ENCODE measurements around the gene P2RY14.

The P2RY14 gene

GRCh38 chr3:151278230-151278629 is at the start of gene P2RY14:
Gene P2RY14, minus strand, starts transcription at chr3:151278542. Its CDS starts 64,226 bp downstream, at chr3:151214316.
- no peak within 1 kb of the TSS for H3K9ac ChIP-seq (ENCODE audit: low read depth, low read length)
- H3K27me3 ChIP-seq (ENCODE audit: control insufficient read depth, insufficient read depth, low read length) = no peaks in the 10 kb centered on the region
- no peaks in the 10 kb centered on the region for H3K4me1 ChIP-seq (ENCODE audit: control insufficient read depth, insufficient read depth, low read length)

GRCh38 chr3:151327571-151328198 is 49.3 kb upstream of the P2RY14 start:
- no peak overlapping the region for H3K9ac ChIP-seq (ENCODE audit: low read depth, low read length)
- H3K4me3 ChIP-seq (ENCODE audit: low read depth, low read length) = no peak overlapping the region
- no peaks in the 10 kb centered on the region for H3K36me3 ChIP-seq (ENCODE audit: control insufficient read depth, insufficient read depth, low read length)
- H3K4me1 ChIP-seq (ENCODE audit: control insufficient read depth, insufficient read depth, low read length) = peaks cover 4% of the 10 kb centered on the region
- H3K27me3 ChIP-seq (ENCODE audit: control insufficient read depth, insufficient read depth, low read length) = no peaks in the 10 kb centered on the region
- no peaks in the 10 kb centered on the region for H3K9me3 ChIP-seq (ENCODE audit: control insufficient read depth, insufficient read depth, low read length)

More at GRCh38 chr3:151278230-151278629, at the start of gene P2RY14:
- Histone ChIP-seq H3K9me3 (ENCODE audit: control insufficient read depth, insufficient read depth, low read length) (no peaks in the 10 kb centered on the region), H3K36me3 (ENCODE audit: control insufficient read depth, insufficient read depth, low read length) (no peaks in the 10 kb centered on the region), H3K4me3 (ENCODE audit: low read depth, low read length) (no peak within 1 kb of the TSS)

GRCh38 chr3:151322511-151322910 is 44.2 kb upstream of the P2RY14 start:
- H3K9me3 ChIP-seq (ENCODE audit: control insufficient read depth, insufficient read depth, low read length) = no peaks in the 10 kb centered on the region
- H3K4me1 ChIP-seq (ENCODE audit: control insufficient read depth, insufficient read depth, low read length) = peaks cover 13% of the 10 kb centered on the region

GRCh38 chr3:151321526-151321925 is 43.2 kb upstream of the P2RY14 start:
- Histone ChIP-seq H3K4me1 (ENCODE audit: control insufficient read depth, insufficient read depth, low read length) (peaks cover 13% of the 10 kb centered on the region), H3K4me3 (ENCODE audit: low read depth, low read length) (no peak overlapping the region), H3K36me3 (ENCODE audit: control insufficient read depth, insufficient read depth, low read length) (no peaks in the 10 kb centered on the region), H3K27me3 (ENCODE audit: control insufficient read depth, insufficient read depth, low read length) (no peaks in the 10 kb centered on the region), H3K9ac (ENCODE audit: low read depth, low read length) (no peak overlapping the region), H3K9me3 (ENCODE audit: control insufficient read depth, insufficient read depth, low read length) (no peaks in the 10 kb centered on the region)

More at GRCh38 chr3:151322511-151322910, 44.2 kb upstream of the P2RY14 start:
- Histone ChIP-seq H3K9ac (ENCODE audit: low read depth, low read length) (no peak overlapping the region), H3K27me3 (ENCODE audit: control insufficient read depth, insufficient read depth, low read length) (no peaks in the 10 kb centered on the region), H3K4me3 (ENCODE audit: low read depth, low read length) (no peak overlapping the region), H3K36me3 (ENCODE audit: control insufficient read depth, insufficient read depth, low read length) (no peaks in the 10 kb centered on the region)

GRCh38 chr3:151320131-151320530 is 41.8 kb upstream of the P2RY14 start:
- Histone ChIP-seq H3K4me3 (ENCODE audit: low read depth, low read length) (no peak overlapping the region), H3K4me1 (ENCODE audit: control insufficient read depth, insufficient read depth, low read length) (peaks cover 19% of the 10 kb centered on the region), H3K9ac (ENCODE audit: low read depth, low read length) (no peak overlapping the region), H3K27me3 (ENCODE audit: control insufficient read depth, insufficient read depth, low read length) (no peaks in the 10 kb centered on the region), H3K36me3 (ENCODE audit: control insufficient read depth, insufficient read depth, low read length) (no peaks in the 10 kb centered on the region), H3K9me3 (ENCODE audit: control insufficient read depth, insufficient read depth, low read length) (no peaks in the 10 kb centered on the region)

- Histone ChIP-seq H3K9me3 (ENCODE audit: control insufficient read depth, insufficient read depth, low read length) (no peaks in the 10 kb centered on the region), H3K4me1 (ENCODE audit: control insufficient read depth, insufficient read depth, low read length) (peaks cover 23% of the 10 kb centered on the region), H3K27me3 (ENCODE audit: control insufficient read depth, insufficient read depth, low read length) (no peaks in the 10 kb centered on the region), H3K36me3 (ENCODE audit: control insufficient read depth, insufficient read depth, low read length) (no peaks in the 10 kb centered on the region), H3K9ac (ENCODE audit: low read depth, low read length) (no peak overlapping the region), H3K4me3 (ENCODE audit: low read depth, low read length) (no peak overlapping the region)
Measured at GRCh38 chr3:151319628-151320027, 41.3 kb upstream of the P2RY14 start.

- H3K27me3 ChIP-seq (ENCODE audit: control insufficient read depth, insufficient read depth, low read length) = no peaks in the 10 kb centered on the region
- H3K9me3 ChIP-seq (ENCODE audit: control insufficient read depth, insufficient read depth, low read length) = no peaks in the 10 kb centered on the region
- H3K4me1 ChIP-seq (ENCODE audit: control insufficient read depth, insufficient read depth, low read length) = peaks cover 23% of the 10 kb centered on the region
- H3K4me3 ChIP-seq (ENCODE audit: low read depth, low read length) = no peak overlapping the region
- no peaks in the 10 kb centered on the region for H3K36me3 ChIP-seq (ENCODE audit: control insufficient read depth, insufficient read depth, low read length)
- no peak overlapping the region for H3K9ac ChIP-seq (ENCODE audit: low read depth, low read length)
Measured at GRCh38 chr3:151318991-151319390, 40.6 kb upstream of the P2RY14 start.

- no peak overlapping the region for H3K4me3 ChIP-seq (ENCODE audit: low read depth, low read length)
- peaks cover 23% of the 10 kb centered on the region for H3K4me1 ChIP-seq (ENCODE audit: control insufficient read depth, insufficient read depth, low read length)
- H3K9ac ChIP-seq (ENCODE audit: low read depth, low read length) = no peak overlapping the region
- no peaks in the 10 kb centered on the region for H3K27me3 ChIP-seq (ENCODE audit: control insufficient read depth, insufficient read depth, low read length)
- H3K36me3 ChIP-seq (ENCODE audit: control insufficient read depth, insufficient read depth, low read length) = no peaks in the 10 kb centered on the region
- no peaks in the 10 kb centered on the region for H3K9me3 ChIP-seq (ENCODE audit: control insufficient read depth, insufficient read depth, low read length)
Measured at GRCh38 chr3:151318313-151318712, 40.0 kb upstream of the P2RY14 start.

GRCh38 chr3:151316267-151316991 is 38.1 kb upstream of the P2RY14 start, which contains the start of gene GPR87:
Gene GPR87, minus strand, starts transcription at chr3:151316820. Its CDS starts 16,720 bp downstream, at chr3:151300100.
- H3K4me1 ChIP-seq (ENCODE audit: control insufficient read depth, insufficient read depth, low read length) = peaks cover 28% of the 10 kb centered on the region
- no peaks in the 10 kb centered on the region for H3K9me3 ChIP-seq (ENCODE audit: control insufficient read depth, insufficient read depth, low read length)
- H3K36me3 ChIP-seq (ENCODE audit: control insufficient read depth, insufficient read depth, low read length) = no peaks in the 10 kb centered on the region
- no peaks in the 10 kb centered on the region for H3K27me3 ChIP-seq (ENCODE audit: control insufficient read depth, insufficient read depth, low read length)
- H3K9ac ChIP-seq (ENCODE audit: low read depth, low read length) = no peak within 1 kb of the TSS
- no peak within 1 kb of the TSS for H3K4me3 ChIP-seq (ENCODE audit: low read depth, low read length)

- Histone ChIP-seq H3K9me3 (ENCODE audit: control insufficient read depth, insufficient read depth, low read length) (no peaks in the 10 kb centered on the region), H3K27me3 (ENCODE audit: control insufficient read depth, insufficient read depth, low read length) (no peaks in the 10 kb centered on the region), H3K4me3 (ENCODE audit: low read depth, low read length) (no peak overlapping the region), H3K4me1 (ENCODE audit: control insufficient read depth, insufficient read depth, low read length) (peaks cover 28% of the 10 kb centered on the region), H3K9ac (ENCODE audit: low read depth, low read length) (no peak overlapping the region), H3K36me3 (ENCODE audit: control insufficient read depth, insufficient read depth, low read length) (no peaks in the 10 kb centered on the region)
Measured at GRCh38 chr3:151315846-151316245, 37.5 kb upstream of the P2RY14 start.

GRCh38 chr3:151315136-151315535 is 36.8 kb upstream of the P2RY14 start:
- H3K4me3 ChIP-seq (ENCODE audit: low read depth, low read length) = no peak overlapping the region
- H3K36me3 ChIP-seq (ENCODE audit: control insufficient read depth, insufficient read depth, low read length) = no peaks in the 10 kb centered on the region
- no peaks in the 10 kb centered on the region for H3K9me3 ChIP-seq (ENCODE audit: control insufficient read depth, insufficient read depth, low read length)
- peaks cover 28% of the 10 kb centered on the region for H3K4me1 ChIP-seq (ENCODE audit: control insufficient read depth, insufficient read depth, low read length)
- H3K27me3 ChIP-seq (ENCODE audit: control insufficient read depth, insufficient read depth, low read length) = no peaks in the 10 kb centered on the region
- no peak overlapping the region for H3K9ac ChIP-seq (ENCODE audit: low read depth, low read length)

- H3K9me3 ChIP-seq (ENCODE audit: control insufficient read depth, insufficient read depth, low read length) = no peaks in the 10 kb centered on the region
- no peaks in the 10 kb centered on the region for H3K27me3 ChIP-seq (ENCODE audit: control insufficient read depth, insufficient read depth, low read length)
- no peak overlapping the region for H3K4me3 ChIP-seq (ENCODE audit: low read depth, low read length)
- H3K9ac ChIP-seq (ENCODE audit: low read depth, low read length) = no peak overlapping the region
- H3K4me1 ChIP-seq (ENCODE audit: control insufficient read depth, insufficient read depth, low read length) = peaks cover 28% of the 10 kb centered on the region
- no peaks in the 10 kb centered on the region for H3K36me3 ChIP-seq (ENCODE audit: control insufficient read depth, insufficient read depth, low read length)
Measured at GRCh38 chr3:151314593-151314992, 36.3 kb upstream of the P2RY14 start.

All from iPS-15b (cell line).